Loucy (cell line): Measurements from ENCODE around the gene TTLL5.
"Not testable (repeated sequence)": the region's sequence is repeated elsewhere in the genome, so short reads cannot be mapped to it uniquely, and the experiment has no call there.

ENCODE experiments used
- H2AFZ ChIP-seq: fragments of 200-600 bp; sonication (generic); 2 replicates; pipeline ENCODE4 v1.6.0; 2016; ENCODE audit warnings: antibody characterized with exemption, mild to moderate bottlenecking, low read length, moderate library complexity
- H3F3A ChIP-seq: fragments of 200-600 bp; 2 replicates; pipeline ENCODE4 v1.6.0; 2016; ENCODE audit warnings: antibody characterized with exemption, low read depth, mild to moderate bottlenecking
- H3K27me3 ChIP-seq: fragments of 200-600 bp; sonication (generic); 2 replicates; pipeline ENCODE4 v1.6.1; 2014; ENCODE audit warnings: low read length, mild to moderate bottlenecking; ENCODE audit not compliant: insufficient read depth, poor library complexity, severe bottlenecking
- H3K36me3 ChIP-seq: fragments of 200-600 bp; sonication (generic); 2 replicates; pipeline ENCODE4 v1.6.1; 2016; ENCODE audit warnings: low read length; ENCODE audit not compliant: insufficient read depth
- H3K4me1 ChIP-seq: fragments of 200-600 bp; sonication (generic); 2 replicates; pipeline ENCODE4 v1.5.1; 2014; ENCODE audit warnings: low read length, mild to moderate bottlenecking; ENCODE audit not compliant: insufficient read depth, poor library complexity, severe bottlenecking
- H3K4me2 ChIP-seq: fragments of 200-600 bp; sonication (generic); 2 replicates; pipeline ENCODE4 v1.6.0; 2014; ENCODE audit warnings: antibody characterized with exemption, low read length, low read depth, mild to moderate bottlenecking; ENCODE audit not compliant: poor library complexity, severe bottlenecking
- H3K4me3 ChIP-seq: fragments of 200-600 bp; sonication (generic); 2 replicates; pipeline ENCODE4 v1.5.1; 2014; ENCODE audit warnings: low read length, mild to moderate bottlenecking, mixed read lengths; ENCODE audit not compliant: poor library complexity, severe bottlenecking
- H3K79me2 ChIP-seq: fragments of 200-600 bp; sonication (generic); 2 replicates; pipeline ENCODE4 v1.6.1; 2014; ENCODE audit warnings: low read length; ENCODE audit not compliant: insufficient read depth
- H3K9ac ChIP-seq: fragments of 200-600 bp; sonication (generic); 2 replicates; pipeline ENCODE4 v1.6.0; 2014; ENCODE audit warnings: mild to moderate bottlenecking, low read depth, low read length, moderate library complexity; ENCODE audit not compliant: poor library complexity, severe bottlenecking
- H3K9me2 ChIP-seq: fragments of 200-600 bp; sonication (generic); replicated peaks from 2 replicates; pipeline ENCODE4 v1.6.1; 2016; ENCODE audit warnings: low read depth, low read length, mixed read lengths
- H3K9me3 ChIP-seq: fragments of 200-600 bp; sonication (generic); 2 replicates; pipeline ENCODE4 v1.6.1; 2014; ENCODE audit warnings: mild to moderate bottlenecking, antibody characterized with exemption, low read length, low read depth; ENCODE audit not compliant: insufficient read depth
- H4K20me1 ChIP-seq: fragments of 200-600 bp; sonication (generic); 2 replicates; pipeline ENCODE4 v1.6.0; 2014; ENCODE audit warnings: antibody characterized with exemption, low read length, mild to moderate bottlenecking; ENCODE audit not compliant: insufficient read depth, poor library complexity, severe bottlenecking
- EZH2phosphoT487 ChIP-seq: fragments of 200-600 bp; IDR thresholded peaks from 2 replicates; pipeline ENCODE4 v1.6.1; 2018; ENCODE audit warnings: antibody characterized with exemption, mild to moderate bottlenecking, moderate library complexity, borderline replicate concordance
- TF ChIP-seq, protein P1 (sequence below): fragments of 200-600 bp; sonication (generic); conservative IDR thresholded peaks from 2 replicates; pipeline ENCODE4 v1.5.1; 2014; ENCODE audit warnings: mild to moderate bottlenecking, antibody characterized with exemption, low read length

TTLL5 gene

DNA sequence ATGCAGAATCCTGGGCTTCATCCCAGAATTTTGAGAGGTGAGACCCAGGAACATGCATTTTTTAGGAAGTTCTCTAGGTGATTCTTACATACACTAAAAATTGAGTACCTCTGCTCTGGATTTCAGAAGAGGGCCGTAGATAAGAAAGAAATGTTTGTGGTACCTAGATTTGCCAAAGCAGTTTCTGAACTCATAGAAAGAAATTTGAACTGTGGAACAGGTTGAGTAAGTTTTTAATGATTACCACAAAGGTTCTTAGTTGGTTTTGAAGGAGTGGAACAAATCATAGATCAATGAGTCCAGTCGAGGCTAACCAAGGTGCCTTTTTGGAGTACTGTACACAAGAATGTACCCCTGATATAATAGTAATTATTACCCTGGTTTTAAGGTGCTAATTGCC lies 24.9 kb downstream of the TTLL5 start:
- Histone ChIP-seq H3K9me2 (no peaks in the 10 kb centered on the region), H4K20me1 (no peaks in the 10 kb centered on the region), H3K9ac (no peak overlapping the region), H3K4me1 (no peaks in the 10 kb centered on the region), H3K4me2 (no peak overlapping the region), H2AFZ (no peak overlapping the region), H3K36me3 (peaks cover 51% of the 10 kb centered on the region), H3F3A (no peaks in the 10 kb centered on the region), H3K27me3 (no peaks in the 10 kb centered on the region), H3K9me3 (no peaks in the 10 kb centered on the region), H3K4me3 (no peak overlapping the region), H3K79me2 (no peaks in the 10 kb centered on the region)
- TF ChIP-seq, protein P1, sequence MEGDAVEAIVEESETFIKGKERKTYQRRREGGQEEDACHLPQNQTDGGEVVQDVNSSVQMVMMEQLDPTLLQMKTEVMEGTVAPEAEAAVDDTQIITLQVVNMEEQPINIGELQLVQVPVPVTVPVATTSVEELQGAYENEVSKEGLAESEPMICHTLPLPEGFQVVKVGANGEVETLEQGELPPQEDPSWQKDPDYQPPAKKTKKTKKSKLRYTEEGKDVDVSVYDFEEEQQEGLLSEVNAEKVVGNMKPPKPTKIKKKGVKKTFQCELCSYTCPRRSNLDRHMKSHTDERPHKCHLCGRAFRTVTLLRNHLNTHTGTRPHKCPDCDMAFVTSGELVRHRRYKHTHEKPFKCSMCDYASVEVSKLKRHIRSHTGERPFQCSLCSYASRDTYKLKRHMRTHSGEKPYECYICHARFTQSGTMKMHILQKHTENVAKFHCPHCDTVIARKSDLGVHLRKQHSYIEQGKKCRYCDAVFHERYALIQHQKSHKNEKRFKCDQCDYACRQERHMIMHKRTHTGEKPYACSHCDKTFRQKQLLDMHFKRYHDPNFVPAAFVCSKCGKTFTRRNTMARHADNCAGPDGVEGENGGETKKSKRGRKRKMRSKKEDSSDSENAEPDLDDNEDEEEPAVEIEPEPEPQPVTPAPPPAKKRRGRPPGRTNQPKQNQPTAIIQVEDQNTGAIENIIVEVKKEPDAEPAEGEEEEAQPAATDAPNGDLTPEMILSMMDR = no peak

DNA sequence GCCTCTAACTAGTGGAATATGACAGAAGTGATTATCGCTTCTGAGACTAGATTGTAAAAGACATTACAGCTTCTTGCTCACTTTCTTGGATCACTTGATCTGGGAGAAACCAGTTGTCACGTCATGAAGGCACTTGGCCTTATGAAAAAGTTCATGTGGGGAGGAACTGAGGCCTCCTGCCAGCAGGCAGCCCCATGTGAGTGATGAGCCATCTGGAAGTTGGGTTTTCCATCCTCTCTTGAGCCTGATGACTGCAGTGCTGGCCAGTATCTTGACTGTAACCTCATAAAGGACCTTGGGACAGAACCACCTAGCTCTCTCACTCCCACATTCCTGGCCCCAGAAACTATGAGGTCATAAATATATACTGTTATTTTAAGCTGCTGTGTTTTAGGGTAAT lies 28.0 kb downstream of the TTLL5 start:
- H3K4me3 ChIP-seq = no peak overlapping the region
- no peak overlapping the region for H2AFZ ChIP-seq
- no peaks in the 10 kb centered on the region for H3K9me2 ChIP-seq
- H3K79me2 ChIP-seq = no peaks in the 10 kb centered on the region
- H3F3A ChIP-seq = no peaks in the 10 kb centered on the region
- H3K36me3 ChIP-seq = peaks cover 53% of the 10 kb centered on the region
- no peaks in the 10 kb centered on the region for H4K20me1 ChIP-seq
- TF ChIP-seq EZH2phosphoT487 = no peak
- TF ChIP-seq, protein P1 = no peak
- no peak overlapping the region for H3K9ac ChIP-seq
- H3K4me1 ChIP-seq = no peaks in the 10 kb centered on the region
- no peaks in the 10 kb centered on the region for H3K9me3 ChIP-seq
- no peak overlapping the region for H3K4me2 ChIP-seq
- no peaks in the 10 kb centered on the region for H3K27me3 ChIP-seq

DNA sequence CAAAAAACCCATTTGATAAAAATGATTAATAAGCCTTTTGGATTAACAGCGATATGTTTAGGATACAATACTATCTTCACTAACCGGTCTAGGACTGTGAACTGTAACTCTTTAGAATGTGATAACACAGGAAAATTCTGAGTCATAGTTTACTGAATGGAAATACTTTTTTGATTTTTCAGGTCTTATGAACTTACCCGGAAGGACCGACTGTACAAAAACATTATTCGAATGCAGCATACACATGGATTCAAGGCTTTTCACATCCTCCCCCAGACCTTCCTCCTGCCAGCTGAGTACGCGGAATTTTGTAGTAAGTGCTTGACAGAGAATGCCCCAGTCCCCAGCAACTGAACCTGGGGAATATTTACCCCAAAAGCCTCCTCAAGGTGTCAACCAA lies 29.0 kb downstream of the TTLL5 start:
- Histone ChIP-seq H3K9me3 (no peaks in the 10 kb centered on the region), H3K36me3 (peaks cover 48% of the 10 kb centered on the region; the same call in 1 of the 2 replicates), H3K79me2 (no peaks in the 10 kb centered on the region), H3F3A (no peaks in the 10 kb centered on the region), H3K27me3 (no peaks in the 10 kb centered on the region), H3K4me3 (no peak overlapping the region), H3K9me2 (no peaks in the 10 kb centered on the region), H4K20me1 (no peaks in the 10 kb centered on the region), H3K9ac (no peak overlapping the region), H3K4me2 (no peak overlapping the region), H3K4me1 (no peaks in the 10 kb centered on the region), H2AFZ (no peak overlapping the region)
- TF ChIP-seq EZH2phosphoT487 = no peak
- TF ChIP-seq, protein P1 = no peak

DNA sequence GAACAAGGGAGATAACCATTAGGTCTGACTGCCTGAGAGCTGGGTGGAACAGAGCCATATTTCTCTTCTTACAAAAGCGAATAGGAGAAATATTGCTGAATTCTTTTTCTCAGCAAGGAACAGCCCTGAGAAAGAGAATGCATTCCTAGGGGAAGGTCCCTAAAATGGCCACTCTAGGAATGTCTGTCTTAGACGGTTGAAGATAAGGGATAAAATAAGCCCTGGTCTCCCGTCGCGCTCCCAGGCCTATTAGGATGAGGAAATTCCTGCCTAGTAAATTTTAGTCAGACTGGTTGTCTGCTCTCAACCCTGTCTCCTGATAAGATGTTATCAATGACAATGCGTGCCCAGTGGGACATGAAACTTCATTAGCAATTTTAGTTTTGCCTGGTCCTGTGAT lies 34.0 kb downstream of the TTLL5 start:
- H4K20me1 ChIP-seq, H3K4me3 ChIP-seq, H3K79me2 ChIP-seq, H3K27me3 ChIP-seq, H3K9me2 ChIP-seq, H3K9ac ChIP-seq, H3K9me3 ChIP-seq, H3F3A ChIP-seq, H3K4me1 ChIP-seq, H2AFZ ChIP-seq, H3K4me2 ChIP-seq: not testable (repeated sequence)
- H3K36me3 ChIP-seq = peaks cover 82% of the 10 kb centered on the region; the same call in 1 of the 2 replicates
